ENCODE data around the gene PANK3.

Gene PANK3

GRCh38 chr5:168580227-168580508 is 1.0 kb upstream of the PANK3 start:
- H3K4me3 ChIP-seq (replicated peaks; ENCODE audit: insufficient read depth, low read length): peak overlapping the region; percentile 93
- no peak for DNase-seq (ENCODE audit: low read depth in 1 of 2, low spot score in 1 of 2)
- H3K27ac ChIP-seq (replicated peaks): peak overlapping the region; percentile 69

GRCh38 chr5:168579488-168580226 is 489 bp upstream of the PANK3 start:
- TF ChIP-seq CTCF (IDR thresholded peaks at IDR 0.05; ENCODE audit: insufficient read depth, low read length) (no peak), SPI1 (IDR thresholded peaks at IDR 0.05; ENCODE audit: borderline replicate concordance, low read depth) (peak; percentile 65; the same call in 1 of the 2 replicates), REST (IDR thresholded peaks at IDR 0.05; ENCODE audit: insufficient replicate concordance, low read depth) (peak; percentile 47), GABPA (IDR thresholded peaks at IDR 0.05; ENCODE audit: low read depth) (peak; percentile 91), POLR2AphosphoS5 (IDR thresholded peaks at IDR 0.05; ENCODE audit: low read depth) (peak; percentile 90)
- Histone ChIP-seq H3K27ac (replicated peaks) (peak overlapping the region; percentile 69), H3K4me3 (replicated peaks; ENCODE audit: insufficient read depth, low read length) (peak overlapping the region; percentile 93), H3K27me3 (ENCODE audit: insufficient read depth, poor library complexity, severe bottlenecking) (no peaks in the 10 kb centered on the region)
- DNase-seq (ENCODE audit: low read depth in 1 of 2, low spot score in 1 of 2): peak; percentile 96 to 98

More at GRCh38 chr5:168580227-168580508, 1.0 kb upstream of the PANK3 start:
- no peaks in the 10 kb centered on the region for H3K27me3 ChIP-seq (ENCODE audit: insufficient read depth, poor library complexity, severe bottlenecking)
- TF ChIP-seq POLR2AphosphoS5 (IDR thresholded peaks at IDR 0.05; ENCODE audit: low read depth): no peak
- TF ChIP-seq SPI1 (IDR thresholded peaks at IDR 0.05; ENCODE audit: borderline replicate concordance, low read depth): no peak
- TF ChIP-seq CTCF (IDR thresholded peaks at IDR 0.05; ENCODE audit: insufficient read depth, low read length): no peak
- no peak for TF ChIP-seq REST (IDR thresholded peaks at IDR 0.05; ENCODE audit: insufficient replicate concordance, low read depth)
- no peak for TF ChIP-seq GABPA (IDR thresholded peaks at IDR 0.05; ENCODE audit: low read depth)

GRCh38 chr5:168578006-168578405 is 1.2 kb downstream of the PANK3 start:
- peak overlapping the region; percentile 93 for H3K4me3 ChIP-seq (replicated peaks; ENCODE audit: insufficient read depth, low read length)
- no peak for DNase-seq (ENCODE audit: low read depth in 1 of 2, low spot score in 1 of 2)
- TF ChIP-seq CTCF (IDR thresholded peaks at IDR 0.05; ENCODE audit: insufficient read depth, low read length) (no peak), REST (IDR thresholded peaks at IDR 0.05; ENCODE audit: insufficient replicate concordance, low read depth) (no peak), SPI1 (IDR thresholded peaks at IDR 0.05; ENCODE audit: borderline replicate concordance, low read depth) (no peak), GABPA (IDR thresholded peaks at IDR 0.05; ENCODE audit: low read depth) (no peak), POLR2AphosphoS5 (IDR thresholded peaks at IDR 0.05; ENCODE audit: low read depth) (no peak)
- peak overlapping the region; percentile 92 for H3K27ac ChIP-seq (replicated peaks)
- H3K27me3 ChIP-seq (ENCODE audit: insufficient read depth, poor library complexity, severe bottlenecking): no peaks in the 10 kb centered on the region
